ENCODE results near the gene LKAAEAR1.

Gene LKAAEAR1

GRCh38 chr20:64110411-64111068, 26.3 kb upstream of the LKAAEAR1 start:
- no peak for DNase-seq

- peak; percentile 0 for DNase-seq
Measured at GRCh38 chr20:64109831-64110391, 25.7 kb upstream of the LKAAEAR1 start.

GRCh38 chr20:64108731-64109681, 24.8 kb upstream of the LKAAEAR1 start:
- no peak for DNase-seq

- no peak for DNase-seq
Measured at GRCh38 chr20:64107736-64108457, 23.7 kb upstream of the LKAAEAR1 start.

- DNase-seq = no peak
Measured at GRCh38 chr20:64106981-64107735, 23.0 kb upstream of the LKAAEAR1 start, which contains the start of gene NPBWR2. Gene NPBWR2 (minus strand): TSS chr20:64107565. CDS start chr20:64106831, 734 bp downstream.

GRCh38 chr20:64106435-64106961, 22.3 kb upstream of the LKAAEAR1 start:
- DNase-seq = no peak

- DNase-seq = no peak
Measured at GRCh38 chr20:64105846-64106434, 21.7 kb upstream of the LKAAEAR1 start.

GRCh38 chr20:64104667-64105451, 20.7 kb upstream of the LKAAEAR1 start:
- DNase-seq = no peak

- no peak for DNase-seq
Measured at GRCh38 chr20:64103871-64104666, 19.9 kb upstream of the LKAAEAR1 start.

GRCh38 chr20:64102647-64103354, 18.6 kb upstream of the LKAAEAR1 start:
- no peak for DNase-seq

- peak; percentile 48 for DNase-seq
Measured at GRCh38 chr20:64101731-64102621, 17.8 kb upstream of the LKAAEAR1 start.

- no peak for DNase-seq
Measured at GRCh38 chr20:64100946-64101688, 16.9 kb upstream of the LKAAEAR1 start.

GRCh38 chr20:64100566-64100888, 16.3 kb upstream of the LKAAEAR1 start:
- DNase-seq = no peak

- DNase-seq = no peak
Measured at GRCh38 chr20:64099880-64100565, 15.8 kb upstream of the LKAAEAR1 start.

- DNase-seq = no peak
Measured at GRCh38 chr20:64099086-64099786, 15.0 kb upstream of the LKAAEAR1 start.

- DNase-seq = no peak
Measured at GRCh38 chr20:64098471-64099013, 14.3 kb upstream of the LKAAEAR1 start.

Measured in activated CD4-positive, alpha-beta T cell treated with anti-CD3 and anti-CD28 coated beads for 1 hour (primary cell).